Hepatocyte (in vitro differentiated cells): ENCODE results near the gene ARRDC1. TPM values are rescaled to one million over a fixed set of nuclear protein-coding genes. Genes with fewer than 3 reads are reported as not detected.

Source experiments
- DNase-seq: peaks from one replicate; pipeline ENCODE4 v3.0.0-alpha.2; 2016; ENCODE audit warnings: low spot score
- H2AFZ ChIP-seq: fragments of 200-600 bp; sonication (generic); 2 replicates; pipeline ENCODE4 v1.6.0; 2016; ENCODE audit warnings: antibody characterized with exemption, mild to moderate bottlenecking
- H3K27ac ChIP-seq: fragments of 200-600 bp; sonication (generic); 2 replicates; pipeline ENCODE4 v1.5.1; 2016; ENCODE audit warnings: mild to moderate bottlenecking
- H3K27me3 ChIP-seq: fragments of 200-600 bp; sonication (generic); 2 replicates; pipeline ENCODE4 v1.6.1; 2016
- H3K36me3 ChIP-seq: fragments of 200-600 bp; sonication (generic); replicated peaks from 2 replicates; pipeline ENCODE4 v1.5.1; 2016; ENCODE audit warnings: low read depth; ENCODE audit not compliant: insufficient read depth
- H3K4me1 ChIP-seq: fragments of 200-600 bp; sonication (generic); 2 replicates; pipeline ENCODE4 v1.5.1; 2016; ENCODE audit warnings: mild to moderate bottlenecking, moderate library complexity; ENCODE audit not compliant: insufficient read depth
- H3K4me2 ChIP-seq: fragments of 200-600 bp; sonication (generic); 2 replicates; pipeline ENCODE4 v1.6.0; 2016
- H3K4me3 ChIP-seq: fragments of 200-600 bp; sonication (generic); 2 replicates; pipeline ENCODE4 v1.5.1; 2016; ENCODE audit warnings: mild to moderate bottlenecking
- H3K79me2 ChIP-seq: fragments of 200-600 bp; sonication (generic); 2 replicates; pipeline ENCODE4 v1.6.0; 2017; ENCODE audit warnings: mild to moderate bottlenecking
- H3K9me2 ChIP-seq: fragments of 200-600 bp; sonication (generic); replicated peaks from 2 replicates; pipeline ENCODE4 v1.6.0; 2017; ENCODE audit warnings: mild to moderate bottlenecking; ENCODE audit not compliant: insufficient read depth
- H3K9me3 ChIP-seq: fragments of 200-600 bp; sonication (generic); 2 replicates; pipeline ENCODE4 v1.5.1; 2016; ENCODE audit warnings: low read depth, mild to moderate bottlenecking
- H4K20me1 ChIP-seq: fragments of 200-600 bp; sonication (generic); 2 replicates; pipeline ENCODE4 v1.6.0; 2016; ENCODE audit warnings: mild to moderate bottlenecking; ENCODE audit not compliant: insufficient read depth, poor library complexity, severe bottlenecking
- CTCF ChIP-seq: fragments of 200-600 bp; sonication (generic); IDR thresholded peaks from 2 replicates; pipeline ENCODE4 v1.5.1; 2016; ENCODE audit warnings: antibody characterized with exemption, mild to moderate bottlenecking; ENCODE audit not compliant: poor library complexity
- EZH2 ChIP-seq: fragments of 200-600 bp; sonication (generic); IDR thresholded peaks from 2 replicates; pipeline ENCODE4 v1.6.1; 2016; ENCODE audit warnings: antibody characterized with exemption, mild to moderate bottlenecking, borderline replicate concordance
- EZH2phosphoT487 ChIP-seq: fragments of 200-600 bp; sonication (generic); IDR thresholded peaks from one replicate; pipeline ENCODE4 v1.6.1; 2018; ENCODE audit warnings: antibody characterized with exemption, mild to moderate bottlenecking, low read depth, moderate library complexity; ENCODE audit not compliant: unreplicated experiment, severe bottlenecking
- WGBS: methylation state at CpG from one replicate; pipeline ENCODE4 v1.1.6; 2016; ENCODE audit warnings: low lambda C conversion rate; ENCODE audit errors: missing lambda C conversion rate; 5-methylcytosine and 5-hydroxymethylcytosine counted together
- polyA plus RNA-seq: library from polyadenylated mRNA; unstranded; fragments of >200 nt; fragmentation: Nextera tagmentation; extraction: Ambion mirVana; gene quantifications from 2 replicates; pipeline ENCODE4 v1.2.1, GENCODE V29; 2016
- total RNA-seq: library from RNA; depleted of rRNA; stranded (reverse); fragments of >200 nt; gene quantifications from 2 replicates; pipeline ENCODE4 v1.2.3, GENCODE V29; 2014

Gene ARRDC1
- total and polyA plus RNA-seq, 2 experiments from 2014 or later, result 62.7 to 102 TPM

GRCh38 chr9:137612741-137613142, 7.3 kb downstream of the ARRDC1 start:
- no peaks in the 10 kb centered on the region for H3K9me3 ChIP-seq
- TF ChIP-seq EZH2phosphoT487, result no peak
- no peak for TF ChIP-seq EZH2
- no peak for TF ChIP-seq CTCF
- WGBS, result 85% methylated on average over 8 of the region's 8 CpGs
- no peak for DNase-seq
- peaks cover 76% of the 10 kb centered on the region for H3K79me2 ChIP-seq
- no peak overlapping the region for H2AFZ ChIP-seq
- H4K20me1 ChIP-seq, result peaks cover 3% of the 10 kb centered on the region
- no peaks in the 10 kb centered on the region for H3K9me2 ChIP-seq
- peak overlapping the region; percentile 100 for H3K27ac ChIP-seq
- H3K4me1 ChIP-seq, result peaks cover 39% of the 10 kb centered on the region
- no peaks in the 10 kb centered on the region for H3K36me3 ChIP-seq
- peak overlapping the region; percentile 69 for H3K4me2 ChIP-seq
- no peaks in the 10 kb centered on the region for H3K27me3 ChIP-seq
- H3K4me3 ChIP-seq, result no peak overlapping the region

- H2AFZ ChIP-seq, result no peak overlapping the region
- no peaks in the 10 kb centered on the region for H3K36me3 ChIP-seq
- DNase-seq, result no peak
- no peak for TF ChIP-seq CTCF
- H3K9me2 ChIP-seq, result no peaks in the 10 kb centered on the region
- H3K27me3 ChIP-seq, result no peaks in the 10 kb centered on the region
- peaks cover 76% of the 10 kb centered on the region for H3K79me2 ChIP-seq
- 89% methylated on average over 5 of the region's 5 CpGs for WGBS
- H3K4me3 ChIP-seq, result no peak overlapping the region
- no peaks in the 10 kb centered on the region for H4K20me1 ChIP-seq
- H3K4me2 ChIP-seq, result no peak overlapping the region
- H3K4me1 ChIP-seq, result peaks cover 39% of the 10 kb centered on the region
- H3K9me3 ChIP-seq, result no peaks in the 10 kb centered on the region
- H3K27ac ChIP-seq, result peak overlapping the region; percentile 100
These were observed 7.8 kb downstream of the ARRDC1 start for GRCh38 chr9:137613259-137613658.

GRCh38 chr9:137613738-137614523, 8.4 kb downstream of the ARRDC1 start:
- 97% methylated on average over 27 of the region's 27 CpGs for WGBS
- Histone ChIP-seq H3K9me2 (no peaks in the 10 kb centered on the region), H3K4me1 (peaks cover 35% of the 10 kb centered on the region), H3K9me3 (no peaks in the 10 kb centered on the region), H4K20me1 (no peaks in the 10 kb centered on the region), H3K79me2 (peaks cover 71% of the 10 kb centered on the region), H3K36me3 (no peaks in the 10 kb centered on the region), H3K27me3 (no peaks in the 10 kb centered on the region), H3K4me2 (no peak overlapping the region), H3K27ac (peak overlapping the region; percentile 100), H3K4me3 (no peak overlapping the region), H2AFZ (no peak overlapping the region)
- no peak for TF ChIP-seq EZH2phosphoT487
- TF ChIP-seq EZH2, result no peak
- no peak for TF ChIP-seq CTCF
- DNase-seq, result no peak
